HTERT RPE-1 (cell line): Measurements from ENCODE around the gene EPHB3.

ENCODE experiments used
- in situ Hi-C: fragments of 300-500 bp; cut with MboI; formaldehyde crosslinking; loops from 4 replicates; pipeline ENCODE4 v1.14.3; 2020; ENCODE audit warnings: low sequenced_read_pairs

Gene EPHB3

DNA sequence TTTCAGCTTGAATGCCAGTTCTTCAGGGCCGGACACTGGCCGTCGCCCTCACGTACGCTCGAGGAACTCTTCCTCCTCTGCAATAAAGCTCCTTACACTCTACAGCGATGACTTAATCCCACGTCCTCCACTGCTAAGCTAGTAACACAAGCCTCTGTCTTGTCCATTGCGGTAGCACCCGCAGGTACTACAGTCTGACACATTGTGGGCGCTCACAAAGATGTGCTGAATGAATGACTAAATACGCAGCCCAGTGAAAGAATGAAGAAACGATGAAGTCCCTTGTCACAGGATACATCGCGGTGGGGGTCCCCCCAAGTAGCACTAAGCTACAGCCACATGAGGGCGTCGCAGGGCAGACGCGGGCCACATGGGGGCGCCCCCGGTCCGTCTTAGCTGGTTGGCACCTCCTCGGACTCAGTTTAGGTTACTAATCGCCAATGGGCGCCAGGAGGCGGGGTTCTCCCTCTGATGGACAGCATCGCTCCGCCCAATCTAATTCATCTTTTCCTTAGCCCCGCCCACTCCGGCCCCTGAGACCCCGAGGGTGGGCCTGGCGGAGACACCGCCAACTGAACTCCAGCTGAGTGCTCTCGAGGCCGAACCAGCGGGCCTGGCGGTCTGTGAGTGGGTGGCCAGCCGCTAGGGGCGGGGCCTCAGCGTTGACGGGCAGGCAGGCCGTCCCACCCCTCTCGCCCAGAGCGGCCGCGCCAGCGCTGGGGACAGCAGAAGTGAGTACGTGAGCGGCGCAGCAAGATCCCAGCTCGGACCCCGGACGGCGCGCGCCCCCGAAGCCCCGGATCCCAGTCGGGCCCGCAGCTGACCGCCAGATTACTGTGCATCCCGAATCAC lies at the start of gene EPHB3:
EPHB3 (plus strand) TSS at position 725 of the 852 bp plus-strand sequence. CDS start 451 bp downstream, outside the sequence.
- in situ Hi-C loops = no loop called here

DNA sequence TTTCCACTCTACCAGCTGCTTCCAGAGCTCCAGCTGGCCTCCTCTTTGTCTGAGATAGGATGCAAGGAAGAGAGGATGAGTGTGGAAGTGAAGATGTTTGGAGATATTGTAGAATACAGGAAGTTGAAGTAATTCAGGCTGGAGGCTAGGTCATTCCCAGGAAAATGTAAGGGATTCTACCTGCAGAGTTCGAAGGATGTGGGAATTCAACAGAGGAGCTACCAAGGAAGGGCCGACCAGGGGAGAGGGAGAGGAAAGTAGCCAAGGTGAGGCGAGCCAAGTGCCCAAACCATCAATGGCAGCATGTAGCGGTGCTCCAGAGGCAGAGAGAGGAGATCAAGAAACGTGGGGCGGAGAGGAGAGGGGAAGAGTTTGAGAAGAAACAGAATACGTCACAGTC lies 49.0 kb upstream of the EPHB3 start:
- in situ Hi-C loops = no loop called here

DNA sequence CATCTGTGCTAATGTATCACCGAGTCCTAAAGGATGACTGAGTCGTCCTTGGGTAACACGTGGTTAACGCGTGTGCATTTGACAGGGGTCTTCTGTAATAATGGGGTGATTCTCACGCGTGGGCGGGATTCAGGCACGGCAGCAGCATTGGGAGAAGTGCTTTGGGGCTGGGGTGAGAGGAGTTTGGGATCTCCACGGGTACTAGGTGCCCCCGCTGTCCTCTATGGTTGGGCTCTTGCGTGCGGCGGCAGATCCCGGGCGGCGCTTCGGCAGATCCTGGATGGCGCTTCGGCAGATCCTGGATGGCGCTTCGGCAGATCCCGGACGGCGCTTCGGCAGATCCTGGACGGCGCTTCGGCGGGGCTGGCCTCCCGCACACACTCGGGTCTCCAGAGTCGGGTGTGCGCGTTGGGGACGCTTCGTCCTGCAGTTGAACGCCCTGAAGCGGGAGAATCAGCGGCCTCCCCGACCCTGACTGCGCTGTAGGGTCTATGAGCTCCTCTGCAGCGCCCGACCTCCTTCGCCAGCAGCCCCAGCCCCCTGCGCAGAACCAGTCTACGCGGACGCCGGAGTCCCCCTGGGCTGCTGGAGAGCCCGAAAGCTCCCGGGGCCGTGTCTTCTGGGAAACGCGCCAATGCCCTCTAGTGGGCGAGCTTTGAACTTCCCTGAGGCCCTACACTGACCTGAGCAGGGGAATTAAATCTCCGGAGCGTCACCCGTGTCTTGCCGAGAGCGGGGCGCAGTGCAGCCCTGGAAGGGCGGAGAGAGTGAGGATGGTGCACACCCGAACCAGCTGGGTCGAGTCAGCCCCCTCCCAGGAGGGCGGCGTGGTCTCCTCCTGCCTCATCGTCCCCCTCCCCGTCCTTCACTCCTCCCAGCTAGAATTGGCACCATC lies 48.1 kb upstream of the EPHB3 start:
- in situ Hi-C loops = no loop called here

DNA sequence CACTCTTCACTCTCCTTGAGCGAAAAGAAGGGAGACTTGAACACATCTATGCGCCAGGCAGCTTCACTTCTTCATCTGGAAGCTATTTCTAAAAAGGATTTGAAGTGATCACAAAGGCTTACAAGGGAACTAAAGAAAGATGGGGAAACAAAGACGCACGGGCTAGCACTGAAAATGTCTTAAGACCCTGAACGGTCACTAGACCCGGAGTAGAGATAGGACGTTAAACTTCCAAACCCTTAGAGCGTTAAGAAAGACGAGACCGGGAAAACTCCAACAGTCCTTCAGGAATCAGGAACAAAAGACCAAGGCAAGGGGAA lies 47.5 kb upstream of the EPHB3 start:
- in situ Hi-C loops = no loop called here

DNA sequence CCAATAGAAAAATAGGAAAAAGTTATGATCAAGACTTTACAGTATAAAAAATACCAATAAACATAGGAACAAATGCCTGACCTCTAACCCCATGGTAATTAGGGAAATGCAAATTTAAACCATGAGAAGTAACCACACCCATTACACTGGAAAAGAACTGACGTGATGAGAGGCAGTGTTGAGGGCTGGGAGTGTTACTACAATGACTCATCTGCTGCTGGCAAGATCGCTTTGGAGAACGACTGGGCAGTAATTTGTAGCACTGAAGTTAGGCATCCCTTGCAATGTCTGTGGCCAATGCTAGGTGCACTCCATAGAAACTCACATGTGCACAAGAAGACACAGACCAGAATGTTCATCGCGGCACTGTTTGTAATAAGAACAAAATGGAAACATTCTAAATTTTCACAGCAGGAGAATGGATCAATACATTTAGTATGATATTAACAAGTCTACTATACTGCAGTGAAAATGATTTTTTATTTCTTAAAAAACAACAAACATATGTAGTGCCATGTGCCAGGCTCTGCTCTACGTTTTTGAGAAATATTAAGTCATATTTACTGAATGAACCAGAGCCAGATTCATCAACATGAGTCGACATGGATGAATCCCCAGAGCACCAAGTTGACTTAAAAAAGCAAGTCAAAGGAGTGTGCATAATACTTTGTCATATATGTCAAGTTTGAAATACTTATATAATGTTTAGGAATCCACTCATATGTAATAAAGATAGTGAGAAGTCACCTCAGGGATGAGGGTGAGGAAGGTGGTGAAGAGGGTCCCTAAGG lies 37.6 kb upstream of the EPHB3 start:
- in situ Hi-C loops = no loop called here

DNA sequence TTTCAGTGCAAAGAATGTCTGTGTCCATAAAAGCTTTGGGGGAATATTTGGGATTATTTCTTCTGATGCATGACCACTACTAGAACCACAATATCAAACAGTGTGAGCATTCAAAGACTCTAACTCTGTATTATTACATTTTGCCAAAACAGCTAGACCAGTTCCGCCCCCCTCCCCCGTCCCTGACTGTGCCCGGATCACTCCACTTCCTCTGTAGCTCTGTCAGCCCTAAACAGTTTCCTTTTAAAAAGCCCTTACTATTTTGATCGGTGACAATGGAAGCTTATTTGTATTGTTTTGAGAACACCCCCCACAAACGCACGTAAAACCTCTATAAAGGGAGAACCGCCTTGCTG lies 36.6 kb upstream of the EPHB3 start:
- in situ Hi-C loops = no loop called here

DNA sequence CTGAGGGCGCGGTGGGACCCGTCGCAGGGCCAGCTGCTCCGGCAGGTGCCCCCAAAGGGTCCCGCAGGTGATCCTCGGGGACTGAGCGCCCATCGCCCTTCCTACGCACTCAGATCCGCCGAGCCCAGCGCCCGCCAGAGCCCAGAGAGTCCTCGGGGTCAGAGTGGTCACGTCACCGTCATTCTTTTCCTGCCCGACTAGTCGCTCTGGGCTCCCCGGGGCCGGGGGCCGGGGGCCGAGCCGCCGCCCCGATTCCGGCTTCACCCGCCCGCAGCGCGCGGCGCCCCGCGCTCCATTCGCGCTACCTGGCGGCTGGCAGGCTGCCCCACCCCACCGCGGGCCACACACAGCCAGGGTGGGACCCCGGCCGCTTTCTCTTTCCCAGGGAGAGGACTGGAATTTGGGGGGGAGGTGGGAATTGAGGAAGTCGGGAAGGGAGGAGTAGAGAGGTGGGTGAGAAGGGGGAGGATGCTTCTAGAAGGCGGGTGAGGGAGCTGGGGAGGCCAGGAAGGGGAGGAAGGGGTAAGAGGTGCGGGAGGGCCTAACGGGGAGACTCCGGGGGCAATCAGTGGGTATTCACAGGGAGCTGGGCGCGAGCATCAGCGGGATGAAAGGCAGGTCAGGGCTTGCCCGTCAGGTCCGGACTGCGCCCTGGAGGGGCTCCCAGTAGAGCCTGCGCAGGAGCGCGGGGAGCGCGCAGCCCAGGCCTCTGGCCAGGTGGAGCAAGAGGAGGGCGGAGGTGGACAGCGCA lies 36.1 kb upstream of the EPHB3 start:
- in situ Hi-C loops = no loop called here

DNA sequence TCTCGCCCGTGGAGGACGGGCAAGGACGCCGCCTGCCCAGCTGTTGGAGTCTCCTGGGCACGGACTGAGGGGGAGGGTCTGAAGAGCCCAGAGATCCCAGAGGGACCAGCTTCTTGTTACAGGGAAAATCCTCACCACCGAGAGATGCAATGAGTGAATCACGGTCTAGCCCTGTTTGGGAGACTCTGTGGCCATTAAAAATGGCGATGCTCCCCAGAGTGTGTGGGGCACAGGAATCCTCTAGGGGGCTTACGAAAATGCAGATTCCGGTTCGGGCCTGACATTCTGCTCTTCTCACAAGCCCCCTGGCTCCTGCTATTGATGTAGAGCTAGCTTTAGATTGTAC lies 35.5 kb upstream of the EPHB3 start:
- in situ Hi-C loops = no loop called here

DNA sequence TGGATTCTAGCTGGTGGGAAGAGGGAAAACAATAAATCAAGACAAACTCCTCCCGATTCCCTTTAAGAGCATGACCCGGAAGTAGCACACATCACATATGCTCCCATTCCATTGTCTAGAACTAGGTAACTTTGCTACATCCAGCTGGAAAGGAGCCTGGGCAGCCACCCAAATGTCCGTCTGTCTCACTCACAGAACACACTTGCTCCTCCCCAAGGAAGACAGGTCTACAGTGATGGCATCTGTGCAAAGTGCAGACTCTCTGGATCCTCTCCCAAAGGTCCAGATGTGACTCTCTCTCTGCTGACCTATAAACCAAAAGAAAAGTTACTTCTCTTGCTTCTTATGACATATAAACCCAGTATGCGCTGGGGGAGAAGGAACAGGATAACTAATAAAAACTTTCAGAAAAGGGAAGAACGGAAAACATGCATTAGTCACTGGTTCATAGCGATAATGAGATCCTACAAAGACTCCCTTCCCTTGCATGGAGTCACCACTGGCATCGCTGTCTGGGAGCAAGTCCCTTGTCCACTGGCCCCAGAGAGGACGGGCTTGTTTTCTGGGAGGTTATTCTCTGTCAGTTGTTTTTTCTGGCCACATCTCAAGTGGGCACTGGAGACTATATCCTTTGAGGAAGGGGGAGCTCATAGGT lies 29.8 kb upstream of the EPHB3 start:
- in situ Hi-C loops = no loop called here

DNA sequence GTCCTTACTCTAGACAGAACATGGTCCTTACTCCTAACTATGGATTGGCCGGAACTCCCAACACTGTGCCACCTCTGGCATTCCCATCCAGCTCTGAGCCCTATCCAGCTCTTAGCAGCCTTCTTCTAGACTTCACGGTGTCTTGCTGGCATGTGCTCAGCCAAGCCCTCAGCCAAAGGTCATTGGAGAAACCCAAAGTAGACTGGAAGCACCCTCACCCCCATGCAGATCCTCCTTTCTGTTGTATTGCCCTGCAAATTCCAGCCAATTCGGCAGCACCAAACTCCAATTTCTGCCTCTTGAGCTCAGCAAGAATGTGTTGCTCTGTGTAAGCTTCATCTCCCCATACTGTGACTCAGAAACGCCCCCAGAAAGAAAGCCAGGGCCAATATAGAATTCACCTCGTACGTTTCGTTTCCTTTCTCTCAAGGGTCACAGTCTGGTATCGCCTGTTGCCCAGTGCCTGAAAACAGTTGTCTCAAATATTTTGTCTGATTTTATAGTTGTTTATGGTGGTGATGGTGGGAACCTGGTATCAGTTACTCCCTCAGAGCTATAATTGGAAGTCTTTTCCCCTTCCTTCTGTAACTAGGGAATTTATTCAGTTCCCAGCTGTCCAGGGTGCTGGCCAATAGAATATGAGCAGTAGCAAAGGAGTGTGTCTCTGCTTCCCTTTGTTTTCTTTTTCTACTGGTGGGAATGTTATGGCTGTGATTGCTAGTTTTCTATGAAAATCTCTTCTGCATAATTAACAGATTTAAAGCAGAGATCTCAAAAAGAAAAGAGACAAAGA lies 28.4 kb upstream of the EPHB3 start:
- in situ Hi-C loops = no loop called here

DNA sequence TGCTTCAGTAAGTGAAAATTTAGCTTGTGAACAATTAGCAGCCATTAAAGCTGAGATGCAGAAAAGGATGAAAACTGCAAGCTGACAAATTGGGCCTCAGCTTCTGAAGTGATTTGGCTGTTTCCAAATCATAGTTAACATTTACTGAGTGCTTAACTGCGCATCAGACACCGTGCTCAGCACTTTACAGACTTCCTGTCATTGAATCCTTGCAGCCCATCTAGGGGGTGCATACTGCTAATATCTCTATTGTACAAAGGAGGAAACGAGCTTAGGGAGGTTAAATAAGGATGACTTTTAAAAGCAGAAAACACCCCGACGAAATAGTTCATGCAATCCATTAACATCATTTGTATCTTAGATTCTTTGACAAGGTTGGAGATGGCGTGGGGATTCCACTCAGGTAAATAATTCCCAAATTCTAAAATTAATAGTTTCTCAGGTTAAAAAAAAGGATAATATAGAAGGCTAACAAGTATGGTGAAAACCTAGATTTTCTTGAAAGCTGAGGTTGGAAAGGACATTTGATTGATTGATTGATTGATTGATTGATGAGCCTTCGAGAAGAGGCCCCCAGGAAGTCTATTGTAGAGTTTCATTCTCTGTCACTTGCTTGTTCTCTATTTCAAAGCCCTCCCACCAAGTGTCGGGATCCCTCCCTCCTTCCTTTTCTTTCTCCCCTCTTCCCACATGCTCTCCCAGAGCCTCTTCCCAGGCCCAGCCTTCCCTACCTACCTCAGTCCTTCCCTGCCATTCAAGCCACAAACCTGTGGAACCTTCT lies 23.5 kb upstream of the EPHB3 start:
- in situ Hi-C loops = no loop called here

DNA sequence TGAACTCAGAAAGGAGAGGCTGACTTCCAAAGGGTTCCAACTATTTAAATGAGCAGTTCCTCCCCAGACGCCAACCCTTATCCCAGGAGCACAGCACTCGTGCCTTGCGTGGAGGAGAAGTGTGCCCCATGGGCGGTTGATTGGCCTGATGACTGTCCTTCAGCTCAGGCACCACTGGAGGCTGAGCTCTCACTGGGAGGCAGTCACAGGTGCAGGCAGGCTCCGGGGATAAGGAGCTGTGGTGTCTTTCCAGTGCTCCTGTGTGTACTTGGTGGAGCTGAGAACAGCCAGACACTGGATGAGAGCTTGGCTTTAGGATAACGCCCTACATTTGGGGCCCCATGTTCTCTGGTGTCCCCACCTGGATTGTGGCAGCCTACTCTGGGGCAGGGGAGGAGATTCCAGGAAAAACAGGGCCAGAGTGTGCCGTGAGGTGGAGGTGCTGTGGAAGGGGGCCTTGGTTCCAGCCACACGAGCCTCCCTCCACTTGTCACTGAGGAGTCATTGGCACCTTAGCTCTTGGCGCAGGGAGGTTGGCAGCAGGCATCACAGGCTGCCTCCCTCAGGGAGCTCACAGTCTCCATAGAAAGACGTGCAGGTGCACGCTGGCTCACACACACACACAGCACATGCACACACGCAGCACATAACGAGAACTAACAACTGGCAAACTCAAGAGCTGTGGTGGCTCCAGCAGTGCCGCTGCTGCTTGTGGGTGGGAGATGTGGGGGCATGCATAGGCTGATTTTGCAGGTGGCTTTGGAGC lies 22.7 kb upstream of the EPHB3 start:
- in situ Hi-C loops = no loop called here

DNA sequence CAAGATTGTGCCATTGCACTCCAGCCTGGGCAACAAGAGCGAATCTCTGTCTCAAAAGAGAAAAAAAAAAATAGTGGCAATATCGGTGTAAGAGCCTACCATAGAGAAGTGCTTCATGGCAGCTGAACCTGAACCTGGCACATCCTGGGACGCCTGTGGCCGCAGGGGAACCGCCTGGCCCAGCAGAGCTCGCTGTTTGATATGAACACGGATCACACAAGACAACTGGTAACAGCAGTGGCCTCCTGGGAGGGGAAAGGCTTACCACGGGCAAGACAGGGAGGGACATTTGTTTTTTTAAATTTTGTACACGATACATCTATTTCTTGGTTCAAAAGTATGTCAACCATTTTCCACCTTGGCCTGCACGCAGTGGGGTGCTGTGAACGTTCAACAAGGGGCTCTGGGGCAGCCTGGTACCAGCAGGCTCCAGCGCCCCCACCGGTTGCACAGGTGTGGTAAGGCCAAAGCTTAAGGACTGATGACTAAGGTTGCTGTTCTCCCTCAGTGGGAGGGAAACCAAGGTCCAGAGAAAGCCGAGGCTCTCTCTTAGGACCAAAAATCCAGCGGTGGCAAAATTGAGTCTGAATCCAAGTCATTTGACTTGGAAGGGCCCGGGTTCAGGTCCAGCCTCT lies 21.7 kb upstream of the EPHB3 start:
- in situ Hi-C loops = no loop called here

DNA sequence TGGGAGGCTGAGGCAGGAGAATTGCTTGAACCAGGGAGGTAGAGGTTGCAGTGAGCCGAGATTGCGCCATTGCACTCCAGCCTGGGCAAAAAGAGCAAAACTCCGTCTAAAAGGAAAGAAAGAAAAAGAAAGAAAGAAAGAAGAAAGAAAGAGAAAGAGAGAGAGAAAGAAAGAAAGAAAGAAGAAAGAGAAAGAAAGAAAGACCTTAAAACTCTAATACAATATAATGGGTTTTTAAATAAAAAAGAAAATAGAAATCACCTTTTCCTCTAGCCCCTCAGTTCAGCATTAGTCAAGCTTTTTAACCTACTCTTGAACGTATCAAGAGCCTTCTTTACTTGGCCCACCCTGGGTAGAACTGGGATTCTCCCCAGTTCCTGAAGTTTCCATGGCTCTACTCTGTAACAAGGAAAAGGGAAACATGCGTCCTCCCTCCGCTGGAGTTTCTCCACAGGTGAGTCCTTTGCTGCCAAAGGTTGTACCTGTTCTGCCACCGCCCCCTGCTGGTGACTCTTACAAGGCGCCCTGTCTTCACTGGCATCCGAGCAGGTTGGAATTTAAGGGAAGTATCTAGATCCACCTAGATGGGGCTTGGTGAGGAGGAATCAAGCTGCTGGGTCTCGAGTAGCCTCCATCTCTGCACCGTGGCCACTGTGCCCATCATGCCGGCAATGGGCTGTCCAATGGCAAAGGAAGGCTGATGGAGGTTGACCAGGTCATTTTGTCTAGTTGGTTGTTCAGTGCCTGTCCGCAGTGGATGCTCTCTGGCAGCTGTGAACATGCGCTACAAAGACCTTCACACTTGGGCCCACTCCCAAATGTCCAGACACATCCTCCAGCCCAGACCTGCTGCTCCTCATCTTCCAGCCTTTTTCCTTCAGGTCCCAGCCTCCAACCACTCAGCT lies 20.6 kb upstream of the EPHB3 start:
- in situ Hi-C loops = no loop called here

DNA sequence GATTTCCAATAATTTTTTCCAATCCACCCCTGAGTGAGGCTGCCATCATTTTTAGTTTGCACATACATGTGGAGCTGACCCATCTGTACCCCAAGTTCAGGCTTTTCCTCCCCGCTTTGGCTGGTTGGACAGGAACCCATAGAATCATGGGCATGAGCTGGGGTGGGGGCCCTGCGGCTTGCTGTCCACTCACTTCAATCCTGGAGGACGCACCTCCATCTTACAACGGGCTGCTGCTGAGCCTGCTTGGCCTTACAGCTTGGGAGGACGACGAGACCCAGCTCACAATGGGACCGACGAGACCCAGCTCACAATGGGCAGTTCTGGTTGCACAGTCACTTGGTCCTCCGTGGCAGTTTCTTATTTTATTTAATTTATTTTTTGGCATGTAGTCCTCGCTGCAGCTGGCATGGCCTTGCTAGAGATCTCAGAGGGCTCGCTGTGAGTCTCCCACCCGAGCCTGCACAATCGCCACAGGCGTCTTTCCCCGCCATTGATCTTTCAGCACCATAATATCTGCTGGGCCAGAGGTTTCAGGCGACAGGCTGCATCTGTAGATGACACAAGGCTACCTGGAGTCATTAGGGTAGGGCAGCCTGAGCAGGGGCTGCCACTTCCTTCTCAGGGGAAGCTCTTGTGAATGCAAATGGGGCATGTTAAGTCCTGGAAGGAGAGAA lies 19.6 kb upstream of the EPHB3 start:
- in situ Hi-C loops = no loop called here

DNA sequence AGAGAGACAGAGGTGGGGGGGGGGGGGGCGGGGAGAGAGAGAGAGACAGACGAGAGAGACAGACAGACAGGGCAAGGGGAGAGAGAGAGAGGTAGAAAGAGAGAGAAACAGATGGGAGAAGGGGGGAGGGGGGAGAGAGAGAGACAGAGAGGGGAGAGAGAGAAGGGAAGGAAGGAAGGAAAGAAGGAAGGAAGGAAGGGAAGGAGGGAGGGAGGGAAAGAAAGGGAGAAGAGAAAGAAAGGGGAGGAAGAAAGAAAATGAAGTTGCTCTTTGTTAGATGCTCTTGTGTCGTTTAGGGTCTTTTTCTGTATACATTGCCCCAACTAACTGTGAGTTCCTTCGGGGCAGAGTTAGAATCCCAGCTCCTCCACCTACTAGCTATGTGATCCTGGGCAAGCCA lies 19.0 kb upstream of the EPHB3 start:
- in situ Hi-C loops = no loop called here
